GM12892 (cell line): ENCODE measurements around the gene FOXB1. TPM values are rescaled to one million over a fixed set of nuclear protein-coding genes. Genes with fewer than 3 reads are reported as not detected.

Source experiments
- DNase-seq: peaks from one replicate; pipeline ENCODE4 v3.0.0; 2011; ENCODE audit not compliant: insufficient read length
- FAIRE-seq: peaks from 2 replicates; lab custom pipeline; 2011; peaks lifted over from hg19 to GRCh38; lab: Jason Lieb, UNC
- POLR2A ChIP-seq: IDR thresholded peaks from 2 replicates; pipeline ENCODE4 v1.6.1; 2011; ENCODE audit warnings: low read depth, low read length, control low read depth
- POLR2AphosphoS5 ChIP-seq: IDR thresholded peaks from 2 replicates; pipeline ENCODE4 v1.6.1; 2011; ENCODE audit warnings: low read depth, low read length, control low read depth
- TAF1 ChIP-seq: IDR thresholded peaks from 2 replicates; pipeline ENCODE4 v1.6.1; 2011; ENCODE audit warnings: low read depth, mild to moderate bottlenecking, control low read depth, low read length, borderline replicate concordance
- polyA plus RNA-seq: library from polyadenylated mRNA; unstranded; fragments of >200 nt; gene quantifications from one replicate; pipeline ENCODE4 v1.2.1, GENCODE V29; 2012; ENCODE audit warnings: missing spikeins, inconsistent platforms; ENCODE audit not compliant: missing spikeins

Gene FOXB1
- polyA plus RNA-seq: not detected

DNA sequence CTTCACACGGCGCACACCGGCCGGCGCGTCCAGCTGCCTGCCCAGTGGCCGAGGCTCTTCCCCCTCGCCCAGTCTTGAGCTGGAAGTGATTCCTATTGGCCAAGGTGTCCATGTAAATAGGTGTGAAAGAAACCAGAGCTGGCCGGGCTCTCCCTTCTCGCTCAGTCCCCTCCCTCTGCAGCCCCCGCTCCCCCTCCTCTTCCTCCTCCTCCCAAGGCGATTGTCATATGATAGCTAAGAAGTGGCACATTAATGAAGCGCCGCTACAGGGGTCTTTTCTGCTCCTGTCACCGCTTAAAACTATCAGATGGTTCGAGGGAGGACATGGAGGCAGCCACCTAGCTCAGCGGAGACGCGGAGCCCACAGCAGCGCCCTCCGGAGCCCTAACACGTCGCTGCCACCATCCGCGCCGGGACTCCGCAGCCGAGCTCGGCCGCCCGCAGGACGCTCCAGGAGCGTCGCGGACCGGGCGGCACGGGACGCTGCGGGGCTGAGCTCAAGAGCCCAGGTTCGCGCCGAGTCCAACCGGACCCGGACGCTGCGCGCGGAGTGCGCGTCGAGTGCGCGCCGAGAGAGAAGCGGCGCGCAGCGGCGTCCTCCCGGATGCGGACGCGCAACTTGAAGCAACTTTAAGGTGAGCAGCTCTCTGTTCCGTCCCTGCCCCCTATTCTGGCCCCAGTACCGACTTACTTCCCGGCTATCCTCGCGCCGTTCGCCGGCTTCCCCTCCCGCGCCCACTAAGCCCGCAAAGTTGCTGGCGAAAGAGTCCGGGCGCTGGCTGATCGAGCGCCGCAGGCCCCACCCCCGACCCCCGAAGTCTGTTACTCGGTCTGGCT is at the start of gene FOXB1:
Gene FOXB1 (plus strand): TSS at position 303 of the 837 bp plus-strand sequence. CDS start 653 bp downstream, outside the sequence.
- TF ChIP-seq POLR2AphosphoS5: no peak
- no peak for TF ChIP-seq TAF1
- TF ChIP-seq POLR2A: no peak
- FAIRE-seq (no peak), DNase-seq (no peak)

DNA sequence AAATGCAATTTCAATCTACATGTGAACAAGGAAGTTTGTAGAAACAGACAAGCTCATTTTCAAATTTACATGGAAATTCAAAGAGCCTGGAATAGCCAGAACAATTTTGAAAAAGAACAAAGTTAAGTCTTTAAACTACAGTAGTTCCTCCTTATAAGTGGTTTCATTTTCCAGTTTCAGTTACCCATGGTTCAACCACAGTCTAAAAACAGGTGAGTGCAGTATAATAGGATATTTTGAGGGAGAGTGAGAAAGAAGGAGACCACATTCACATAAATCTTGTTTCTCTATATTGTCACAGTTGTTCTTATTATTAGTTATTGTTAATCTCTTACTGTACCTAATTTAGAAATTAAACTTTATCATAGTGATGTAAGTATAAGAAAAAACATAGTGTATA is 45.8 kb upstream of the FOXB1 start:
- TF ChIP-seq POLR2A: no peak
- no peak for TF ChIP-seq TAF1
- no peak for TF ChIP-seq POLR2AphosphoS5
- FAIRE-seq: no peak

DNA sequence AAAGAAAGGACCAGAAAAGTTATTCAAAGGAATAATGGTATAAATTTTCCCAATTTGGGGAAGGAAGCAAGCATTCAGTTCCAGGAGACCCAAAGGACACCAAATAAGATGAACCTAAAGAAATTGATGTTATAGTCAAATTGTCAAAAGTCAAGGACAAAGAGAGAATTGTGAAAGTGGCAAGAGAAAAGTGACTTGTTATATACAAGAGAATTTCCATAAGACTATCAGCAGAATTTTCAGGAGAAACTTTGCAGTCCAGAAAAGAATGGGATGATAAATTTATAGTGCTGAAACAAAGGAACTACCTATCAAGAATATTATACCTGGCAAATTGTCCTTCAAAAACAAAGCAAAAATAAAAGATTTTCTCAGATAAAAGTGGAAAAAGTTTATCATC is 43.8 kb upstream of the FOXB1 start:
- TF ChIP-seq POLR2AphosphoS5 (no peak), TAF1 (no peak), POLR2A (no peak)

More for the DNA sequence above, 45.8 kb upstream of the FOXB1 start:
- no peak for DNase-seq

DNA sequence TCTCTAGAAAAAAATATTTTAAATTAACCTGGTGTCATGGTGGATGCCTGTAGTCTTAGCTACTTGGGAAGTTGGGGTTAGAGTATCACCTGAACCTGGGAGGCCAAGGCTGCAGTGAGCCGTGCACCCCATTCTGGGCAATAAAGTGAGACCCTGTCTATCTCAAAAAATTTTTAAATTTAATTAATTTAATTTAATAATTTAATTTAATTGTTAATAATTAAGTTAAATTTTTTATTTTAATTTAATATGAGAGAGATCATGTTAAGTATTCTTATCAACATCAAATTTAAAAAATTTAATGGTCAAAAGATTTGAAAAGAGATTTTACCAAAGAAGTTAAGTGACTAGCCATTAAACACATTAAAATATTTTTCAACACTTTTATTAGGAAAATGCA is 40.8 kb upstream of the FOXB1 start:
- FAIRE-seq: no peak
- DNase-seq: no peak
- no peak for TF ChIP-seq POLR2A
- no peak for TF ChIP-seq POLR2AphosphoS5
- no peak for TF ChIP-seq TAF1

More for the DNA sequence above, 43.8 kb upstream of the FOXB1 start:
- FAIRE-seq (no peak), DNase-seq (no peak)

DNA sequence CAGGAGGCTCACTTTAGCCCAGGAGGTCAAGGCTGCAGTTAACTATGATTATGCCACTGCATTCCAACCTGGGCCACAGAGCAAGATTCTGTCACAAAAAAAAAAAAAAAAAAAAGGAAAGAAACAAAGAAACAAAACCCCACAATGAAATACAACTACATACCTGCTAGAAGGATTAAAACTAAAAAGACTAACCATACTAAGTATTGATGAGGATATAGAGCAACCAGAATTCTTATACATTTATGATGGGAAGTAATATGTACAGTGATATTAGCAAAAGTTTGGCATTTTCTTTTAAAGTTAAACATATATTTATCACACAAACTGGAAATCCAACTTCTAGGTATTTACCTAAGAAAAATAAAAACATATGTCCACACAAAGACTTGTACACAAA is 40.2 kb upstream of the FOXB1 start:
- TF ChIP-seq POLR2AphosphoS5: no peak
- TF ChIP-seq POLR2A: no peak
- TF ChIP-seq TAF1: no peak
- DNase-seq (no peak), FAIRE-seq (no peak)

DNA sequence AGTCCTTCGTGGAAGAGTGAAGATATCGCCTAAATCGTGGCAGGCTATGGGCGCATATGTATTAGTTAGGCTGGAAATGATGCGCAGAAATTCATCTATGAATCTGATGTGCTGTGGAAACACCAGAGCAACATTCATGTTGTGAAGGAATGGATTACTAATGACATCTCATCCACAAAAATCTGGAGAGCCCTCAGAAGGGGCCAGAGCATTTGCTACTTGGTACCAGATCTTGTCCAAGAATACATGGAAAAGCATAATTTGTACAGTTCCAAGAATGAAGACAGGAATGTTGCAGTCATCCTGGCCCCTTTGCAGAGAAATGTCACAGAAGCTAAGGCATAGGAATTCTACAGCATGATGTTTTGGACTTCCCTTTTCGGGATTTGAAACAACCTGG is 38.4 kb upstream of the FOXB1 start:
- DNase-seq (no peak), FAIRE-seq (no peak)
- TF ChIP-seq POLR2A (no peak), TAF1 (no peak)

DNA sequence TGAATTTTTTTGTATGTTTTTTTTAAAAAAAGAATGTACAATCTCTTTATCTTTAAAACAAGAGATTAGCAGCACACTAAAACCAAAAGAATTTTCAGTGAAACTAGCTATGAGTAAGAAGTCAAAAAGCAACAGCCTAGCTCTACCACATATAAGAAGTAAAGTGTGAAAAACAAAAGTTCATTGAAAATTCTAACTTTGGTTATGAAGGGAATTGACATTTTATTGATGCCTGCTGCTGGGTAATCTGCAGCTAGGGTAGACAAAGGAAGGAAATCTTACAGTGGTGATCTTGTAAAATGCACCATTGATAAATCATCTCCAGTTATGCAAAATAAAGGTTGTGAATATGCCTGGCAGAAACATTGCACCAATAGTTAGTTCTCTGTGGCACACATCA is 37.8 kb upstream of the FOXB1 start:
- no peak for FAIRE-seq
- no peak for TF ChIP-seq POLR2AphosphoS5
- no peak for DNase-seq

DNA sequence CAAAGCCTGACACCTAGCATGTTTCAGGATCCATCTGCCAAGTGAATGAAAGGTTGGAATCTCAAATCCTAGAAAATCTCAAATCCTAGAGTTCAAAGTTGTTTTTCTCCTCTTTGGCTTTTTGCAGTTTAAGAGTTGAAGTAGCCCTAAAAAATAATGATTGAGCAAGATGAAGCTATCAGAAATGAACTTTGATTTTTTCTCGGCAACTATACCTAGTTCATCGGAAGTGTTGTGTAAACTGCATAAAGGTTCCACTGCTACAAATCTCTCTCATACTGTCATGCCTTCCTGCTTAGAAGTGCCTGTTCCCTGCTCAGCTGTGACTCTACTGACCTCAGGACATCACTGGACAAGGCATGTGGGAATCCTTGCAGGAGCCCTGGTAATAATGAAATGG is 35.8 kb upstream of the FOXB1 start:
- TF ChIP-seq POLR2AphosphoS5: no peak
- TF ChIP-seq POLR2A: no peak
- TF ChIP-seq TAF1: no peak
- no peak for FAIRE-seq
- DNase-seq: no peak

DNA sequence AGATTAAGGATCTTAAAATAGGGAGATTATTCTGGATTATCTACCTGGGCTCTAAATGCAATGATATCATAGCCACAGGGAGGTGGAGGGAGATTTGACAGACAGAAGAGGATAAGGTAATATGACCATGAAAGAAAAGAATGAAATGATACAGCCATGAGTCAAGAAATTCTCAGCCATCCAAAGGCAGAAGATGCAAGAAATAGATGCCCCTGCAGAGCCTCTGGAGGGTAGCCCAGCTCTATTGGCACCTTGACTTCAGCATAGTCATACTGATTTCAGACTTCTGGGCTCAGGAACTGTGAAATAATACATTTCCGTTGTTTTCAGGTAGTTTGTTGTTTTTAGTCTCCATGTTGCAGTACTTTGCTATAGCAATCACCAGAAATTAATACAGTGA is 31.9 kb upstream of the FOXB1 start:
- DNase-seq: no peak
- no peak for TF ChIP-seq POLR2AphosphoS5
- TF ChIP-seq POLR2A: no peak
- no peak for FAIRE-seq

DNA sequence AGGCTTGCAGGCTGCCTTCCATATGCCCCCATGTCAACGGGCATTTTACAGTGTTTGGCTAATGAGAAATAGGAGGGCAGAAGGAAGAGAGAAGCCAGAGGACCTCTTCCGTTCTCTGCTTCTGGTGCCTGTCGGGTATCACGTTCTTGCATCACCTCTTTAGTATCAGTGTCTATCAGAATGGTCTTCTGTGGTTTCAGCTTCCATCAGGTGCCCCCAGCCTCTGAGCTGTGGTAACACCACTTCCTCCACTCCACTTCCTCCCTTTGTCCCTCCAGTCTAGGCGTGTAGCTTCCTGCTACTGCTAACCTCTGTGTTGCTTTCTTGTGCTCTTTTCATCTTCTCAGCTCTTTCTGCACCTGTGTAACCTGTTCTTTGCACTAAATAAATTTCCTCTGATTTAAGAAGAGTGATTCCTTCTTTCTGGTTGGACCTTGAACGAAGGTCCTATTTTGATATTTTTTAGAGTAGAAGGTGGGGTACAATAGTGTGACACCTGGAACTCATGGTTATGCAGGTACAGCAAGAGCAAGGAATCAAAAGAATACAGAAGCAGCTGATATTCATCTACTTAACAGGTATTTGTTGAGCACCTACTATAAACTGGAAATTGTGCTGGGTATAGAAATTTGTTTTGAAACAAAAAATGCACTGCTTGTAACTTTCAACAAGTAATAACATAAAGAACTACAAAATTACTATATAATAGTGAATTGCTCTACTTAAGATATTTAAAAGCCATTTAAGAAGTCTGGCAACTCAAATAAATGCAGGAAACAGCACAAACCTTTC is 27.4 kb upstream of the FOXB1 start:
- FAIRE-seq: no peak
- TF ChIP-seq POLR2A (no peak), TAF1 (no peak), POLR2AphosphoS5 (no peak)

DNA sequence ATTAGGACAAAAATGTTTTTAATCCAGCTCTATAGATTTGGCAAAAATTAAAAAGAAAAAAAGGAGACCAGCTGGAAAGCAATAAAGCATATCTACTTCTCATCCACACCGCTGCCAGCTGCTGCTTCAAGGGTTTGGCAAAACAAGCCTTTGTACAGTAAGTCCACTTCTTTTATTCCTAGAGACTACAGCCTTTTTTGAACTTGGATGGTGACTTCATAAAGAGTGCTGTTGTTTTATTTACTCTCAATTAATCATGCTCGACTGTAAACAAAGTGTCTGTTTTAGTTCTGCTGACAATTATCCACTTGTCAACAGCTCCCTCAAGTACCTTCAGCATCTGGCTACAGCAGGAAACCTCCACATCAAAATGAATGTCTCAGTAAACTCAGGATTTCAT is 12.3 kb upstream of the FOXB1 start:
- FAIRE-seq (no peak), DNase-seq (no peak)
- TF ChIP-seq POLR2AphosphoS5 (no peak), TAF1 (no peak), POLR2A (no peak)

More for the DNA sequence above, 27.4 kb upstream of the FOXB1 start:
- DNase-seq: no peak

DNA sequence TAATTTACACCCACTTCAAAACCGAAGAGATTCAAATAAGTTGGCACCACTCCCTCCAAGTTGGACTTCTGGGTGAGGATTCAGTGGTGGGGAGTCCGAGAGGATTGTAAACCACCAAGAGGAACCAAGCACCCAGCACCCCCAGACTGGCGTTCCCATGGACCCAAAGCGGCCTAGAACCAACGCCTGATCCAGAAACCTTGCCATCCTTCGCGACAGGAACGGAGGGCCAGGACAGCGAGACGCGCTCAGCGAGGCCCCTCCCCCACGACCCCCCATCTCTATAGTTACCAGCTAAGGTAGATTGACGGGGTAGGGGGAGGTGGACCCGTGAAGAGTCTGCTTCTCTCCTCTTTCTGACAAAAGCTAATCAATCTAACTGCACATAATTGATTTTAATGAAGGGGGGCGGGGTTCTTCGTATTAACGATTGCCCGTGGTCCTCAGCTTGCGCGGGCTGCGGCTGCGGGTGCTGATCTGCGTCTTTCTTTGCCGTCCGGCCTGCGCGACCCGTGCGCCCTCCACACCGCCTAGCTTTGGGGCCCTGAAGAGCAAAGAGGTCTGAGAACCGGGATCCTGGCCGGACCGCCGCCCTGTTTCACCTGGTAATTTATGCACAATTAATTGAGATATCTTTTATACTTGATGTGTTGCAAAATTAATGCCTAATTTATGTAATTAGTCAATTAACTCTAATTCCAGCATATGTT is 10.9 kb upstream of the FOXB1 start:
- FAIRE-seq (no peak), DNase-seq (no peak)
- no peak for TF ChIP-seq POLR2AphosphoS5
- TF ChIP-seq POLR2A: no peak
- TF ChIP-seq TAF1: no peak
